GM13976 (cell line): ENCODE data around the gene RELL1.

ENCODE experiments used
- DNase-seq: peaks from one replicate; pipeline ENCODE4 v3.0.0; 2012; ENCODE audit warnings: low spot score
- in situ Hi-C: fragments of 300-500 bp; cut with MboI; formaldehyde crosslinking; loops from one replicate; pipeline ENCODE4 v1.12.0; 2022; ENCODE audit warnings: low sequenced_read_pairs, mixed read lengths, inconsistent platforms; ENCODE audit not compliant: unreplicated experiment
- TF ChIP-seq, protein P1 (sequence below): IDR thresholded peaks from 2 replicates; pipeline ENCODE4 v1.5.1; 2012; ENCODE audit warnings: borderline replicate concordance, mild to moderate bottlenecking; ENCODE audit not compliant: insufficient read depth; ENCODE audit errors: extremely low read depth, missing control alignments, control extremely low read depth

The RELL1 gene

GRCh38 chr4:37664696-37665095 is 21.5 kb downstream of the RELL1 start:
- TF ChIP-seq, protein P1, sequence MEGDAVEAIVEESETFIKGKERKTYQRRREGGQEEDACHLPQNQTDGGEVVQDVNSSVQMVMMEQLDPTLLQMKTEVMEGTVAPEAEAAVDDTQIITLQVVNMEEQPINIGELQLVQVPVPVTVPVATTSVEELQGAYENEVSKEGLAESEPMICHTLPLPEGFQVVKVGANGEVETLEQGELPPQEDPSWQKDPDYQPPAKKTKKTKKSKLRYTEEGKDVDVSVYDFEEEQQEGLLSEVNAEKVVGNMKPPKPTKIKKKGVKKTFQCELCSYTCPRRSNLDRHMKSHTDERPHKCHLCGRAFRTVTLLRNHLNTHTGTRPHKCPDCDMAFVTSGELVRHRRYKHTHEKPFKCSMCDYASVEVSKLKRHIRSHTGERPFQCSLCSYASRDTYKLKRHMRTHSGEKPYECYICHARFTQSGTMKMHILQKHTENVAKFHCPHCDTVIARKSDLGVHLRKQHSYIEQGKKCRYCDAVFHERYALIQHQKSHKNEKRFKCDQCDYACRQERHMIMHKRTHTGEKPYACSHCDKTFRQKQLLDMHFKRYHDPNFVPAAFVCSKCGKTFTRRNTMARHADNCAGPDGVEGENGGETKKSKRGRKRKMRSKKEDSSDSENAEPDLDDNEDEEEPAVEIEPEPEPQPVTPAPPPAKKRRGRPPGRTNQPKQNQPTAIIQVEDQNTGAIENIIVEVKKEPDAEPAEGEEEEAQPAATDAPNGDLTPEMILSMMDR, result no peak
- in situ Hi-C loops, result no loop called here
- no peak for DNase-seq

DNA sequence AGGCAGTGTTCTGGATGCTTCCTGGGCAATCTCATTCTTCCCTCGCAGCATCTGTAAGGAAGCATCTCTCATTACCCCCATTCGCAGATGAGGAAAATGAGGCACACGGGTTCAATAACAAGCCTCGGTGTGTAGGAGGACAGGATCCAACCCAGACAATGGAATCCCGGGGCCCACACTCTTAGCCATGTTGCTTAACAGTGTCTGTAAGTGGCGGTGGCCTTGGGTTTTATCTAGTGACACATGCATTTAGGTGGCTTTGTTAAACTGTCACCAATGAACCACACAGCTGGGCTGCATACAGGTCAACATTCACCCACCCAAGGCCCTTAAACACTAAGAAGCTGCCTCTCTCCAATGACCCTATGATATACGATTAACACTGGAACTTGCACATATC is 22.6 kb downstream of the RELL1 start:
- TF ChIP-seq, protein P1, result no peak
- in situ Hi-C loops, result no loop called here

GRCh38 chr4:37662861-37663390 is 23.2 kb downstream of the RELL1 start:
- in situ Hi-C loops, result no loop called here
- TF ChIP-seq, protein P1, result no peak
- no peak for DNase-seq

More for the DNA sequence above, 22.6 kb downstream of the RELL1 start:
- no peak for DNase-seq

GRCh38 chr4:37662251-37662650 is 23.9 kb downstream of the RELL1 start:
- no peak for DNase-seq
- TF ChIP-seq, protein P1, result no peak
- in situ Hi-C loops, result no loop called here

DNA sequence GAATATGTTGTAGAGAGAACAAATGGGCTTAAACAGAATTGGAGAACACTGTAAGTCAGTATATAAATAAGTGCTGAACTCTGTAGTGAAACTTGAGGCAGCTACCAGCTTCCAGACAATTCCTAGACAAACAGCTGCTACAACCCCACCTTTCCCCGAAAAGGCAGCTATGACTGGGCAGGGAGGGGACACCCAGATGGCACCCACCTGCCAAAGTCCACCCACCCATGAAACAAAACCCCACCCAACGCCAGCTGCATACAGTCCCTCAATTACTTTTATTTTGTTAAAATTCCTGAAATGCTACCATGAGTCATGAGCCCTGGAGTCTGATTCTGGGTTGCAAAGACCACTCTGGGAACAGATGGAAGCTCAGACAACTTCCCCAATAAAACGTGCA is 24.4 kb downstream of the RELL1 start:
- TF ChIP-seq, protein P1, result no peak
- in situ Hi-C loops, result no loop called here
- no peak for DNase-seq

DNA sequence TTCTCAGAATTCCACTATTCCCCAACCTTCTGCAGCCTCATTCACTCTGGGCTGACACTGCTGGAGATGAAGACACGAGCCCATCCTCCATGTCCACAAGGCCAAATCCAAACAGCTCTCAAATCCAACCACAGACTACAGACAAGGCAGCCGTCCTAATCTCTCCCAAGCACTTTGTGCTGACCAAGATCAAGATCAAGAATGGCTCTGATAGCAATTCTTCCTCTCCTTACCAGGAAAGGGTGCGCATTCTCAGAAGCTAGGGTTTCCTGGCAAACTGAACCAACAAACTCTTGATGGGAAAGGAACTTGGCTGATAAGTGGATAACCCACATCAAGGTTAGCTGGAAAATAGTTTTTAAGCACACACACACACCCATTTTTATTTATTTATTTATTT is 26.5 kb downstream of the RELL1 start:
- TF ChIP-seq, protein P1, result no peak
- no peak for DNase-seq

More for the DNA sequence above, 26.5 kb downstream of the RELL1 start:
- in situ Hi-C loops, result no loop called here
